HG03354 (cell line): ENCODE results near the gene PTOV1.

Experiments used
- ATAC-seq: cut with Tn5 transposase; IDR thresholded peaks from one replicate; pipeline ENCODE4 v1.9.1; 2021; ENCODE audit warnings: mild to moderate bottlenecking; ENCODE audit not compliant: unreplicated experiment, poor library complexity, severe bottlenecking

Gene PTOV1

DNA sequence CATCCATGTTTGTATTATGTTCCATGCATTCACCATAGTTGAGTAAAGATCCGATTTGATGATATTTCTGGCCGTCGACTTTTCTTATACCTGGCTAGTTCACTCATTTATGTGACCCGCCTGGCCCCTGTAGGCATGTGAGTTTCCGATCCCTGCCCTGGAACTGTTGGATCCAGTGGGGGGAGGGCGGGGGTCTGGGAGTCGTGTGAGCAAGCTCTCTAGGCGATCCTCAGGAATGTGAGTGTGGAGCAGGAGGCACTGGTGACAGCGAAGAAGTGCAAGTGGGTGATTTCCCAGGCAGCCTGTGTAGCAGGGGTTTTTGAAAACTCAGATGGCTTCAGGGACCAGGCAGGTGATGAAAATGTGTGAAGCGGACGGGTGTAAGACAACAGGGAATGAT, 10.6 kb upstream of the PTOV1 start:
- no peak for ATAC-seq

DNA sequence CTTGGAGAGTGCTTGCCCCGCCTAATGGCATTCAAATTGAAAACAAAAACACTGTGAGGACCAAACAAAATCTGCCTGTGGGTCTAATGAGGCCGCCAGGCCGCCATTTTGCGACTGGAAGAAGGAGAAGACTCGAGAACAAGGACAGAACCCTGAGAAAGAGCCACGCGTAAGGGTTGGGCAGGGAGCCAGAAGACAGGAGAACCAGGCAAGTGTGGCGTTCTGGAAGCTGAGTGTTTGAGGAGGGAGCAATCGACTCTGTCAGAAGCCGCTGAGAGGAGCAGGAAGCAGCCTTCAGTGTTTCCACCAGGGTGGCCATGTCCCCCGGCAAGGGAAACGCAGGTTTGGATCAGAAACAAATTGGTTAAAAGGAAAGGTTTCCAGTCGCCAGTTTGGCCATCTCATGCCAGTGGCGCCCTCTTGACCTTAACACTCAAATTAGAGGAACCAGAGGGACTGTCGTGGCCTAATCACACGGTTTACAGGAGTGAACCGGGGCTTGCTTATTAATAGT, 10.2 kb upstream of the PTOV1 start:
- no peak for ATAC-seq

DNA sequence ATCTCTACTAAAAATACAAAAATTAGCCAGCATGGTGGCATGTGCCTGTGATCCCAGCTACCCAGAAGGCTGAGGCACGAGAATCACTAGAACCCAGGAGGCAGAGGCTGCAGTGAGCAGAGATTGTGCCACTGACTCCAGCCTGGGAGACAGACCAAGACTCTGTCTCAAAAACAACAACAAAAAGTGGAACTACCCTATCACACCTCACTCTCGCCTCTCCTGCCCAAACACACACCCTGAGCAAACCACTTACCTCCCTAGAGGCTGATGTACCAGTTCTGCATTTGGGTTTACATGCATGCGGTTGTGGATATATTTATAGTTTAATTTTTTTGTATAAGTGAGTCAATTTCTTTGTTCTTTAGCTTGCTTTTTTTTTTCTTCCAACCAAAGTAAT, 7.7 kb upstream of the PTOV1 start:
- ATAC-seq, result no peak

DNA sequence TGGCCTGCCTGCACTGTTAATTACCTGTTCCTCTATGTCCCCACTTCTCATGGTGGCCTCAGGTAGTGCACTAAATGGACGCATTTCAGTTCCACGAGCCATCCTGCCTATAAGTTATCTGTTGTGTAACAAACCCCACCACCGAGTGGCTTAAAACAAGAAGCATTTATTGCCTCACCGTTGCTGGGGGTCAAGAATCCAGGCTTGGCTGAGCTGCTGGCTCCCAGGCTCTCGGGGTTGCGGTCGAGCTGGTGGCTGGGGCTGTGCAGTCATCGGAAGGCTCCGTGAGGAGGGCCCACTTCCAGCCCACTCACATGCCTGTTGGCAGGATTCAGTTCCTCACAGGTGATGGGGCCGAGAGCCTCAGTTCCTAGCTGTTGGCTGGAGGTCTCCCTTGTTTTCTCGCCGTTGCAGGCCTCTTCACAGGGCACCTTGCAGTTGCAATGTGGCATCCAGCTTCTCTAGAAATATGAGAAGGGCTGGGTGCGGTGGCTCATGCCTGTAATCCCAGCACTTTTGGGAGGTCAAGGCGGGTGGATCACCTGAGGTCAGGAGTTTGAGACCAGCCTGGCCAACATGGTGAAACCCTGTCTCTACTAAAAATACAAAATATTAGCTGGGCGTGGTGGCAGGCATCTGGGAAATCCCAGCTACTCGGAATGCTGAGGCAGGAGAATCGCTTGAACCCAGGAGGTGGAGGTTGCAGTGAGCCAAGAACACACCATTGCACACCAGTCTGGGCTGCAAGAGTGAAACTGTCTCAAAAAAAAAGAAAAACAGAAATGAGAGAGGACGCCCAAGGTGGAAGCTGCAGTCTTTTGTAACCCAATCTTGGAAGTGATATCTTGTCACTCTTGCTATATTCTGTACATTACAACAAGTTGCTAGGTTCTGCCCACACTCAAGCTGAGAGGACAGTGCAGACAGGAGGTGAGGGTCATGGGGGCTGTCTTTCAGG, 6.5 kb upstream of the PTOV1 start:
- ATAC-seq, result no peak

DNA sequence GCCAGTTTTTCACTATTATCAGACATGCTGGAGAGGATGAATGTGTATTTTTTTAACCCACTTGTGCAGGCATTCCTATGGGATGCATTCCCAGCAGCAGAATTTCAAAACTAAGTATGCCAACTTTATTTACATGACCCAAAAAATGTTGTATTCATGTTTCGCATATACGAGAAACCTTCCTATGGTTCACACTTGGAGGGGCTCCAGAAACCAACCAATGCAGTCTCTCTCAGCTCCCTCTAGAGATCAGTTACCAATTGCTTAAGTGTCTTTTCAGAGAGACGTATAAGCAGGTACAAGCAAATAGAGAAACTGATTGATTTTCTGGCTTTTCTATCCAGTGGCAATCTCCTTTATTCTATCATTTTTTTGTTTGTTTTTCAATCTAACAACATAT, 5.5 kb upstream of the PTOV1 start:
- ATAC-seq, result no peak

DNA sequence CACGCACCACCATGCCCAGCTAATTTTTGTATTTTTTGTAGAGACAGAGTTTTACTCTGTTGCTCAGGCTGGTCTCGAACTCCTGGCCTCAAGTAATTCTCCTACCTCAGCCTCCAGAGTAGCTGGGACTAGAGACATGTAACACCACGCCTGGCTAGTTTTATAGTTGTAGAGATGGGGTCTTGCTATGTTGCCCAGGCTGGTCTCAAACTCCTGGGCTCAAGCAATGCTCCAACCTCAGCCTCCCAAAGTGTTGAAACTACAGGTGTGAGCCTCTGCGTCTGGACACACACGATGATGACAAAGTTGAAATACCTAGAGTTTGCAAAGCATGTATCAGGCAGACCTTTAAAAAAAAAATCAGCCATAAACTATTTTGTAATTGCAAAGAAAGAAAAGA, 4.6 kb upstream of the PTOV1 start:
- ATAC-seq, result no peak

DNA sequence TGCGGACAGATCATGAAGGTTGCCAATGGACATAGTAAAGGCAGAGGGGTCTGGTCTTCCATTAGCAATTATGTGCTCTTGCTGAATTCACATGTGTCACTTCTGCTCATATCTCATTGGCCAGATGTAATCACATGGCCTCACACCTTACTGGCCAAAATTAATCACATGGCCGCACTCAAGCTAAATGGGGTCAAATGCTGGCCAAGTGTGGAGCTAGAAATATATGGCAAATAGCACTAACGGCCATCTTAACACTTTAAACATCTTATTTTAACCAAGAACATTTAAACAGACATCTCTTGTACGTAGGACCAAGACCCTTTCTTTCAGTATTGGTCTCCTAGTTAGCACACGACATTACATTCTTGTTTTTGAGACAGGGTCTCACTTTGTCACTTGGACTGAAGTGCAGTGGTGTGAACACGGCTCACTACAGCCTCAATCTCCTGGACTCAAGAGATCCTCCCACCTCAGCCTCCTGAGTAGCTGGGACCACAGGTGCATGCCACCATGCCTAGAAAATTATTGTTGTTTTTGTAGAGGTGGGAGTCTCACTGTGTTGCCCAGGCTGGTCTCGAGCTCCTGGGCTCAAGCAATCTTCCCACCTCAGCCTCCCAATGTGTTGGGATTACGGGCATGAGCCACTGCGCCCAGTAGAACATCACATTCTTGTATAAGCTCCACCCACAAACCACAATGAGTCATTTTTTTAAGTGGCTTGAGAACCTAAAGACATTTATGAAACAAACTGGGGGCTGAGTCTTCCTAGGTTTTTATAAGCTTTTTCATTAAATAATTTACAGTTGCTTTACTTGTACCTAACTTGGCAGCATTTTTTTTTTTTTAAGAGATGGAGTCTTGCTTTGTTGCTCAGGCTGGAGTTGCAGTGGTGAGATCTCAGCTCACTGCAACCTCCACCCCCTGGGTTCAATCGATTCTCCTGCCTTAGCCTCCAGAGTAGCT, 2.9 kb upstream of the PTOV1 start:
- ATAC-seq, result no peak

DNA sequence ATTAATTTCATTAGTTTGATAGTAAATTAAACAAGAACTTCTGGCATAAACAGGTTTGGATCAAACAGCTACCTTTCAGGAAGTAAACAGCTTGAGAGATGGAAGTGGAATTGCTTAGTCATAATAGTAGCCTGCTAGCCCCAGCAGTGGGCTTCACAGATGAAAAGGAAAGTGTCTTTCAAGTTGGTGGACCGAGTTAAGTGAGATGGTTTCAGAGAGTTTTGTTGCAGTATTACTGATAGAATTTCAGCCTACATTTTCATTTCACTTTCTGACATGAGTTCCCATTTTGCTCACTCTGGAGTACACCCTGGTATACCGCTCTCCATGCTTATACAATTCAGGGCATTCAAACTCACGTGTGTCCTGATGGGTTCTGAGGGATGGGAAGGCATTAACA, 2.0 kb upstream of the PTOV1 start:
- no peak for ATAC-seq

DNA sequence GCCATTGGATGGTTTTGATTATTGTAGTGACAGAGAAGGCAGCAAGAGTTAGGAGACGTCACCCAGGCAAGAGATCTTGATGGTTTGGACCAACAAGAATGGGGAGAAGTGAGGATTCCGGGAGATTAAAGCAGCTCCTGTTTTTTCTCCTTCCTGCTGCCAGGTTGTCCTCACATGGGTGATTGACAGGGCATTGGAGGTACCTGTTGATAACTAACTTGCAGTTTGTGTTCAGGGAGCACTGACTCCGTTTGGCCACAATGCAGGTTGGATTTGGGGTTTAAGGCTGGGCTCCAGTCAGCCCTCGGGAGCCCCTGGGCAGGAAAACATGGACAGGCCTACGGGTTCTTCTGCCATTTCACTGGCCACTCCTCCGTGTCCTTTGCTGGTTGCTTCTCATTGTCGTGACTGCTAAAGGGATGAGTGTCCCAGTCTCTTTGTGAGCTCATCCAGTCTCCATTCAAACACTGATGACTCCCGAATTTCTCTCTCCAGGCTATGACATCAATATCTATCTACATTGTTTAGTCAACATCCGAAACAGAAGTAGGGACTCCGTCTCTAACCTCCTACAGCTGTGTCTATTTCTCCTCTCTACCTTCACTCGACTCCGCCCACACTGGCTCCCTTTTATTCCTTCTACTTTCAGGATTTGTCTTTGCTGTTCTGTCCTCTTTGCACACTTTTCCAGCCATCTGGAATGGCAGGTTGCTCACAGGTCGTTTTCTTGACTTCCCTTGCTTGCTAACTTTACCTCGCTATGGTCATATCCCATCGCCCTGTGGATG, 1.3 kb upstream of the PTOV1 start:
- no peak for ATAC-seq

DNA sequence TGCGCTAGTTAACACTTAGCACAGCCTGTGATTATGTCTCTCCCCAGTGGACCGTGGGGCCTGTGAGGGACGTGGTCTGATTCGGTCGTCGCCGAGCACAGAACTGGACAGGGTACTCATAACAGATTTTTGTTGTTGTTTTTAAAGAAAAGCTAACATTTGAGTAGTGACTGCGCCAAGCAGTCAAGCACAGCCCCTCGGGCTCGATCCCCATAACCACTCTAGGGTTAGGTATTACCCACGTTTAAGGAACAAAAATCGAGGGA, 805 bp upstream of the PTOV1 start:
- no peak for ATAC-seq

DNA sequence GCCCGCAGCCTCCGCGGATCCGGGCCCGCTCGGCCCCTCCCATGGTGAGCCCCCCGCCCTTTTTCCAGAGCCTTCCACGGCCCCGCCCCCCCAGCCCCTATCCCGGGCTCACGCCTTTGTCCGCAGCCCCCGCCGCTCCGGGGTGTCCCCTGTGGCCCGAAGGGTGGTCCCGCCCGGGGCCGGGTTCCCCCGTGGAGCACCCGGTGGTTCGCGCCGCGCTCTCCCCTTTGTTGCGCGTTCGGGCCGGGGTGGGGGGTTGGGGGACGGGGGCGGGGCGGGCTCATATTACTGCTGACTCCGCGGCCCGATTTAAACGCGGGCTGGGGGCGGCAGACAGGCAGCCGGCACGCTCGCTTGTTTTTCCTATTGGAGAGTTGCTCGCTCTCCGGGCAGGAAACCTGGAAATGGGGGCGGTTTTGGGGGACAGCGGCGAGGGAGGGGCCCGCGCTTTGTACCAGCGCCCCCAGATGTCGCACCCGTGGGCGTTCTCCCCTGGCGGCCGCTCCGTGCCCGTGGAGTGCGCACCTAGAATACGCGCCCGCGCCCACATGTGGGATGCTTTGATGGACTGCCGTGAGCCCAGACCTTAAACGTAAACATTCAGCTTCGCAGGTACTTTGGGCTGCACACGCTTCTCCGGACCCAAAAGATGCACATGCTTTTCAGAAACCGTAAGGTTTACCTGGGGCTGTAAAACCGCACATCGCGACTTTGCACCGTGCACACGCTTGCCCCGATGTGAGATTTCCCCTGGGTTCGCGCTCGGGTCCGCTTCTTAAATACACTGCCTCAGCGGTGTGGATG, 699 bp downstream of the PTOV1 start:
- ATAC-seq, result peak; percentile 13

DNA sequence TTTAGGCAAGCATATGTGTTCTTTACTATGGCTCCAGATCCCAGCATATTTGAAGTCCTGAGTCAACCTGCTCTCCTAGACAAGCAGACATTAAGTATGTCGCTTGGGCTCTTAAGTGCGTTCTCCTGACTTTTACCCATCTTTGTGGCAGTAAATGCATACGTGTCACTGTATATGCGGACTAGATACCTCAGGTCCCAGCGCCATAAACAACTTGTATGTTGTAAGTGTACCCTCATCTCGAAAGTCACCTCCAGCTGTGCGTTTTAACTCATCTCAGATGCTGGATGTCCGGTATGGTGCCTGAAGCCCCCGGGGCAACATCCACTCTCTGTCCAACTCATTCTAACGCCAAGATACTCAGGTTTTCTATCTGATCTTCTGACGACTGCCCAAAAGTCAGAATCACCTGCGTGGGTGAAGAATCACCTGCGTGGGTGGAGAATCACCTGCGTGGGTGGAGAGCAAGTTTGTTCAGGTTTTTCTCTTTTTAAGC, 1.7 kb downstream of the PTOV1 start:
- ATAC-seq, result no peak

DNA sequence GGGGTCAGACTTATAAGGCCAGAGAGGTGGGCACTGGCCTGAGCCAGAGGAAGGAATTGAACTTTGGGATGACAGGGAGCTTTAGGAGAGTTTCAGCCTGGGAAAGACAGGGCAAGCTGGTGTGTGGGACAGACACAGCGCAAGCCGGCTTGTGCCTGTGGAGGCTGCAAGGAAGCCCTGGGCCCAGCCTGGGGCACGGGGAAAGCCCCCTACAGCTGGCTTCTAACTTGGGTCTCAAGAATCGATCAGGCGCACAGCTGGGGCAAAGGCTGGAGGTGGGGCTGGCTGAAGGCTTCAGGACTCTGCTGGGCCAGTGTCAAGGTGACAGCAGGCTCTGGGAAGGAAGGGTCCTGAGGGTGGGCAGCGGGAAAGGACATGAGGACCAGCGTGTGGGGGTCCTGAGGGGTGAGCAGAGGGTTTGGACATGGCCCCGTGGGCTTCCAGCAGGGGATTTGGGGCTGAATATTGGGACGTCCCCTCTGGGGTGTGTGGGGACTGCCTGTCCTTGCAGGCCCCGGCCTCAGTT, 3.0 kb downstream of the PTOV1 start:
- ATAC-seq, result no peak

DNA sequence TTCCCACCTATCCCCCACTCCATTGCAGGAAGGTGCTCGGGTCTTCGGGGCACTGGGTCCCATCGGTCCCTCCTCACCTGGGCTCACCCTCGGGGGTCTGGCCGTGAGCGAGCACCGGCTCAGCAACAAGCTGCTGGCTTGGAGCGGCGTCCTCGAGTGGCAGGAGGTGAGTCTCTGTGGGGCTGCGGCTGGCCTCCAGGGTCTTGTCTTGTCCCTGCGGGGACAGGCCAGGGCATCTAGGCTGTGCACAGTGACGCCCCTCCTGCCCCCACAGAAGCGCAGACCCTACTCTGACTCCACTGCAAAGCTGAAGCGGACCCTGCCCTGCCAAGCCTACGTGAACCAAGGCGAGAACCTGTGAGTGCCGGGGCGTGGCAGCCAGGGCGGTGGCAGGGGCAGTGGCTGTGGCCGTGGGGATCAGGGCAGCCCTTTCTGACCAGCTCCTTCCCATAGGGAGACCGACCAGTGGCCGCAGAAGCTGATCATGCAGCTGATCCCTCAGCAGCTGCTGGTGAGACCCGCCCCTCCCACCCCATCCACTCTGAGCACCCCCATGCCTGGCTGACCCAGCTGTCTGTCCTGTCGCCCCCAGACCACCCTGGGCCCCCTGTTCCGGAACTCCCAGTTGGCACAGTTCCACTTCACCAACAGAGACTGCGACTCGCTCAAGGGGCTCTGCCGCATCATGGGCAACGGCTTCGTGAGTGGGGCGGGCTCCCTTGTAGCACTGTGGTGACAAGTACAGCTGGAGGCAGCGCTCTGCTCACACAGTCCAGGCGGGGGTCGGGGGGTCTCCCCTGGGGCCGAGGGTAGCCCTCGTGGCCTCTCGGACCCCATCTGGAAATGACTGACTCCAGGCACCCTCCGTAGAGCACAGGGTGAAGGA, 3.7 kb downstream of the PTOV1 start:
- no peak for ATAC-seq

DNA sequence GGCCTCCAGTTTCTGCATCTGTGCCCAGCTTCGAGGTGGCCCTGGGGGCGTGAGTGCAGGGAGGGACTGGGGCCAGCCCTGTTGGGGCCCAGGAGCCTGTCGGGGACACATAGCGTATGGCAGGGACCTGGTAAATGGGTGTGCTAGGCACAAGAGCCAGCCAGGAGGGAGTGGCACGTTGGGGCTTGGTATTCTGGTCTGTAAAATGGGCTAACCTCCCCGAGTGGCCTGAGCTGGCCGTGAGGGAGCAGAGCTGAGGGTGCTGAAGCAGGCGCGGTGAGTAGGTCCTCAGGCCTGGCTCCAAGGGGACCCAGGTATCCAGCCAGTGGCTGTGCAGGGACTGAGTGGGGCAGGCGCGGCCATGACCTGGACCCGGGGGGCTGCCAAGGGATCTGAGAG, 4.3 kb downstream of the PTOV1 start:
- no peak for ATAC-seq

DNA sequence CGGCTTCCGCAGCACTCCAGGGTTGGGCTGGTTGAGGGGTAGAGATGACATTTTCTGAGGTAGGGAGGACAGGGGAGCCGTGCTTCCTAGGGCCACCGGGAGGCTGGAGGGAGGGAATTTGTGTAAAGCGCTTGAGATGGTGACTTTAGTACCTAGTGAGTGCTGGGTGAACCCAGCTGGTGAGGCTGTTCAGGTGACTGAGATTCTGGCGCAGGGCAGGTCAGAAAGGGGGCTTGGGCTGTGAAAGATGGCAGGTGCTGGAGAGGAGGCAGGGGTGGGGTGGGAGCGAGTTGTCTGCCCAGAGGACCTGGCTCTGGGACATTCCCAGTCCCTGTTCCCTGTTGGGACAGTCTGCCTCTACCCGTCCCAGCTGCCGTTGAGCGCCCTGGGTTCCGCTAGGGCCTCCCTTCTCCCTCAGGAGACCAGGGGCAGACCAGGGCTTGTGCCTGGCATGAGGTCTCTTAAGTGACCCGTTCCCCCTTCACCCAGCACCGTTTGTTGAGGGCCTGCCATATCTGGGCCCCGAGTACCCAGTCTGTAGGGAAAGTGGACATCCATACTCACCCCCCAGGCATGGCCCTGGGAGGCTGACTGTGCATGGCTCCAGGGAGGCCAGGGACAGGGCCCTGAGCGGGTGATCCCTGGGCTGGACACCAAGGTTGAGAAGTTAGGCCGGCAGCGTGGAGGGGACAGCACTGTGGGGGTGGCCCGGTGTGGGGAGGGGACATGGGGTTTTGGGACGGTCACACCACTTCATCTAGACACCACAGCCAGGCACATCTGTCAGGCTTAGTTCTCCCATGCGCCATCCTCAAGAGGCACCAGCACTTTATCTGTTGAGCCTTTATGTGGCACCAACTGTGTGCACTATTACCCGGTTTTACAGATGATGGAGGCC, 5.0 kb downstream of the PTOV1 start:
- no peak for ATAC-seq

DNA sequence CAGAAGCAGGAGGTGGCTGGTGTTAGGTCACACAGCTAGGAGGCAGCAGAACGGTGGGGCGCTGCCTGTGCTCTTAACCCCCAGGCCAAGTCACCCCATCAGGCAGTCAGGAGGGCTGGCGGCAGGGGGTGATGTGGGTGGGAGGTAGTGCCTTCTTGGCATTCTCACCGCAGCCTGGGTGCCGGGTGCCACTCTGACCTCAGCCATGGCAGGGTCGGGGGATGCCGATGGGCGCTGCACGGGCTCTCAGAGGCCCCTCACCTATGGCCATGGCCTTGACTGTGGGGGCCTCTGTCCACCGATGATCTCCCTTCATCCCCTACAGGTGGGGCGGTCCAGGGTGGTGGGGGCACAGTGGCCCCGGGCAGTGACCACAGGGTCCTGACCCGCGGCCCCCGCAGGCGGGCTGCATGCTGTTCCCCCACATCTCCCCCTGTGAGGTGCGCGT, 5.6 kb downstream of the PTOV1 start:
- no peak for ATAC-seq
